Coronary artery (tissue), 2 donors: ENCODE measurements around the gene MAD1L1.

Experiments
- DNase-seq: peaks from one replicate; pipeline ENCODE4 v3.0.0-alpha.2; 2017; ENCODE audit warnings: low spot score
- H3K27ac ChIP-seq, 2 donors: fragments of 200-600 bp; sonication (generic); one replicate each; pipeline ENCODE4 v1.5.1; 2016 to 2019
- H3K4me3 ChIP-seq: fragments of 200-600 bp; sonication (generic); 2 replicates; pipeline ENCODE4 v1.5.1; 2016; ENCODE audit warnings: mild to moderate bottlenecking, moderate library complexity
- CTCF ChIP-seq: fragments of 200-600 bp; sonication (generic); IDR thresholded peaks from one replicate; pipeline ENCODE4 v1.5.1; 2019; ENCODE audit warnings: antibody characterized with exemption

MAD1L1 gene

GRCh38 chr7:2220954-2221353 is 11.8 kb downstream of the MAD1L1 start:
- H3K27ac ChIP-seq, result no peak overlapping the region
- TF ChIP-seq CTCF, result no peak
- DNase-seq, result no peak
- H3K4me3 ChIP-seq, result no peak overlapping the region

GRCh38 chr7:2220506-2220905 is 12.2 kb downstream of the MAD1L1 start:
- Histone ChIP-seq H3K27ac (no peak overlapping the region), H3K4me3 (no peak overlapping the region)
- DNase-seq, result no peak
- TF ChIP-seq CTCF, result no peak

- H3K4me3 ChIP-seq, result no peak overlapping the region
- no peak for TF ChIP-seq CTCF
- no peak overlapping the region for H3K27ac ChIP-seq
- DNase-seq, result no peak
Observed at GRCh38 chr7:2220030-2220429, 12.7 kb downstream of the MAD1L1 start.

- TF ChIP-seq CTCF, result no peak
- no peak for DNase-seq
- Histone ChIP-seq H3K27ac (no peak overlapping the region), H3K4me3 (no peak overlapping the region)
Observed at GRCh38 chr7:2219606-2220005, 13.1 kb downstream of the MAD1L1 start.

GRCh38 chr7:2219136-2219535 is 13.6 kb downstream of the MAD1L1 start:
- Histone ChIP-seq H3K4me3 (no peak overlapping the region), H3K27ac (no peak overlapping the region)
- no peak for TF ChIP-seq CTCF
- DNase-seq, result no peak

GRCh38 chr7:2218444-2218785 is 14.3 kb downstream of the MAD1L1 start:
- no peak for TF ChIP-seq CTCF
- DNase-seq, result no peak
- H3K4me3 ChIP-seq, result no peak overlapping the region
- H3K27ac ChIP-seq, result no peak overlapping the region

- H3K27ac ChIP-seq, result no peak overlapping the region
- DNase-seq, result no peak
- TF ChIP-seq CTCF, result no peak
- no peak overlapping the region for H3K4me3 ChIP-seq
Observed at GRCh38 chr7:2217716-2218443, 14.9 kb downstream of the MAD1L1 start.
